Caco-2 (cell line): Measurements from ENCODE around the gene DNAJA1. TPM values are rescaled to one million over a fixed set of nuclear protein-coding genes. Genes with fewer than 3 reads are reported as not detected.
A peak's percentile ranks its signal among the peaks of the same experiment; 100 is the strongest.

ENCODE experiments used
- BruUV-seq: library from RNA; stranded (reverse); fragments of 400-500 nt; replicated peaks from 2 replicates; lab custom pipeline; 2021; lab: Mats Ljungman, UMichigan
- CTCF ChIA-PET: fragments of 300-600 bp; sonication (Branson Sonifier 250); formaldehyde crosslinking; loops from one replicate; lab custom pipeline; 2022; ENCODE audit warnings: antibody characterized with exemption; lab: Charles Lee
- POLR2A ChIA-PET: fragments of 300-600 bp; sonication (Branson Sonifier 250); formaldehyde crosslinking; loops from one replicate; lab custom pipeline; 2022; ENCODE audit warnings: antibody characterized with exemption; lab: Charles Lee
- DNase-seq, 2 experiments: peaks; one replicate each; pipeline versions ENCODE4 v3.0.0 to v3.0.0-alpha.2; 2020 to 2022
- H3K27me3 ChIP-seq: replicated peaks from 2 replicates; pipeline ENCODE4 v1.6.0; 2011; ENCODE audit warnings: low read length; ENCODE audit not compliant: control insufficient read depth, insufficient read depth
- H3K36me3 ChIP-seq: 2 replicates; pipeline ENCODE4 v1.5.1; 2011; ENCODE audit warnings: low read length; ENCODE audit not compliant: control insufficient read depth, insufficient read depth
- H3K4me1 ChIP-seq: fragments of 250-450 bp; sonication (Bioruptor Pico); 2 replicates; pipeline ENCODE4 v1.5.1; 2020; ENCODE audit warnings: mild to moderate bottlenecking
- H3K4me3 ChIP-seq: 2 replicates; pipeline ENCODE4 v1.5.1; 2011; ENCODE audit warnings: low read depth, mild to moderate bottlenecking, control low read depth, low read length
- H3K9me3 ChIP-seq: fragments of 250-450 bp; sonication (Bioruptor Pico); 2 replicates; pipeline ENCODE4 v1.5.1; 2020; ENCODE audit warnings: mild to moderate bottlenecking, moderate library complexity
- H3K27ac Mint-ChIP-seq: one replicate; pipeline ENCODE4 v1.8.0; 2022; ENCODE audit warnings: mixed read lengths; ENCODE audit not compliant: unreplicated experiment
- H3K27me3 Mint-ChIP-seq: one replicate; pipeline ENCODE4 v1.8.0; 2022; ENCODE audit warnings: mixed read lengths; ENCODE audit not compliant: insufficient read depth, unreplicated experiment
- H3K36me3 Mint-ChIP-seq: one replicate; pipeline ENCODE4 v1.8.0; 2022; ENCODE audit warnings: mild to moderate bottlenecking, mixed read lengths; ENCODE audit not compliant: insufficient read depth, unreplicated experiment
- H3K4me1 Mint-ChIP-seq: one replicate; pipeline ENCODE4 v1.8.0; 2022; ENCODE audit warnings: low read depth, mixed read lengths; ENCODE audit not compliant: unreplicated experiment
- H3K4me3 Mint-ChIP-seq: one replicate; pipeline ENCODE4 v1.8.0; 2022; ENCODE audit warnings: mild to moderate bottlenecking, moderate library complexity, mixed read lengths; ENCODE audit not compliant: unreplicated experiment
- H3K9me3 Mint-ChIP-seq: one replicate; pipeline ENCODE4 v1.8.0; 2022; ENCODE audit warnings: mixed read lengths; ENCODE audit not compliant: unreplicated experiment
- CTCF ChIP-seq, 2 experiments: fragments of 200-600 bp in 1 of 2; IDR thresholded peaks; 1 replicate in 1 of 2; 2 replicates in 1 of 2; pipeline versions ENCODE4 v1.5.1 to v1.8.0; 2011 to 2022; ENCODE audit warnings: antibody characterized with exemption in 1 of 2, control low read depth in 1 of 2, inconsistent platforms in 1 of 2, low read depth in 1 of 2, low read length in 1 of 2, mild to moderate bottlenecking in 1 of 2, moderate library complexity in 1 of 2; ENCODE audit not compliant: insufficient read depth in 1 of 2, severe bottlenecking in 1 of 2, unreplicated experiment in 1 of 2
- intact Hi-C: fragments of 100-400 bp; cut with micrococcal nuclease; formaldehyde crosslinking; loops from one replicate; pipeline ENCODE4 v1.10.0; 2022; ENCODE audit not compliant: unreplicated experiment
- total RNA-seq: library from RNA; stranded (reverse); gene quantifications from 2 replicates; pipeline ENCODE4 v1.2.3, GENCODE V29; 2022

DNAJA1 gene
- total RNA-seq, 1 experiment from 2014 or later: 187 TPM

DNA sequence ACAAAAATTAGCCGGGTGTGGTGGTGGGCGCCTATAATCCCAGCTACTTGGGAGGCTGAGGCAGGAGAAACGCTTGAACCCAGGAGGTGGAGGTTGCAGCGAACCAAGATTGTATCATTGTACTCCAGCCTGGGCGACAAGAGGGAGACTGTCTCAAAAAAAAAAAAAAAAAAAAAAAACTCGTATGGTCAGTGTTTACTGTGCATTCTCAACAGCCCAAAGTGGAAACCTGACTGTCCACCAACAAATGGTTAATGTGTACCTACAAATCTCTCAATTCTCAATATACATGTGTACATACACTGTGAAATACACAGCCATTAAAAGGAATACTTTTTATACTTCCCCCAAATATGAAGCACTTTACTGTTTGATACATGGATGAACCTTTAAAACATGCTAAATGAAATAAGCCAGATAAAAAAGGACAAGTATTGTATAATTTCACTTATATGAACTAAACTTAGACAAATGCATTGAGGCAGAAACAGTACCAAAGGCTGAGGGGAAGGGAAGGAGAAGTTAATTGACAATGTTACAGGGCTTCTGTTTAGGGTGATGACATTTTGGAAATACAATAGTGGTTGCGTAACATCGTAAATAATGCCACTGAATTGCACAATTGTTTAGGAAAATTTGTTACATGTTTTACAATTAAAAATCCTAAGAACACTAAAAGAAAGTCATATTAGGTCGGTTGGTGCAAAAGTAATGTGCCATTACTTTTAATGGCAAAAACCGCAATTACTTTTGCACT, 16.5 kb downstream of the DNAJA1 start:
- Histone ChIP-seq H3K4me1 (peaks cover 4% of the 10 kb centered on the region; the same call in 1 of the 2 replicates), H3K9me3 (no peaks in the 10 kb centered on the region), H3K4me3 (no peak overlapping the region), H3K27me3 (no peaks in the 10 kb centered on the region), H3K36me3 (no peaks in the 10 kb centered on the region)
- Mint-ChIP-seq H3K4me3 (no peak overlapping the region), H3K4me1 (peaks cover 6% of the 10 kb centered on the region), H3K9me3 (no peaks in the 10 kb centered on the region), H3K27ac (no peak overlapping the region), H3K27me3 (no peaks in the 10 kb centered on the region), H3K36me3 (peaks cover 92% of the 10 kb centered on the region)
- intact Hi-C loops: no loop called here
- no peak for DNase-seq
- POLR2A ChIA-PET: no interaction called here
- CTCF ChIA-PET: no interaction called here
- BruUV-seq: no TSS peak
- TF ChIP-seq CTCF (IDR thresholded peaks at IDR 0.05; ENCODE audit: insufficient read depth in 1 of 2, low read depth in 1 of 2, low read length in 1 of 2, severe bottlenecking in 1 of 2, unreplicated experiment in 1 of 2): no peak

GRCh38 chr9:33042473-33042872, 17.4 kb downstream of the DNAJA1 start:
- no TSS peak for BruUV-seq

DNA sequence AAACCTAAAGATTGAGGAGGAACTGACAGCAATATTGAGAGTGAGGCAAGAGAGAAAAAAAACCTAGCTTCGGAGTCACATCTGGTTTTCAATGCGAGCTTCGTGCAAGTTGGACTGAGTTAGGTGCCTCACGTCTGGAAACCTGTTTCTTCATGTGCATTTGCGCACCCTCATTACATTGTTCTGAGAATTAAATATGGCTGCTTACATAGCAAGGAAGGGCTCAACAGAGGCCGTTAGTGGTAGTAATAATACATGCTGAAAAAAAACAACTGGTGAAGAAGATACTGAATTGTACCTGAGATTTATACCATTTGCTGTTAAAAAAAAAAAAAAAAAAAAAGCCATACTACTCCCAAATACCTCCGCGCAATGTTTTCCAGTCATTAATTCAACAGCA, 18.6 kb downstream of the DNAJA1 start:
- peak overlapping the region; percentile 79 for H3K4me3 Mint-ChIP-seq
- H3K4me1 Mint-ChIP-seq: peaks cover 6% of the 10 kb centered on the region
- CTCF ChIA-PET: no interaction called here
- TF ChIP-seq CTCF (IDR thresholded peaks at IDR 0.05; ENCODE audit: insufficient read depth in 1 of 2, low read depth in 1 of 2, low read length in 1 of 2, severe bottlenecking in 1 of 2, unreplicated experiment in 1 of 2): no peak
- Histone ChIP-seq H3K27me3 (no peaks in the 10 kb centered on the region), H3K36me3 (no peaks in the 10 kb centered on the region), H3K9me3 (no peaks in the 10 kb centered on the region), H3K4me3 (peak overlapping the region; percentile 56), H3K4me1 (peaks cover 4% of the 10 kb centered on the region; the same call in 1 of the 2 replicates)
- intact Hi-C loops: loop anchor here (1.0 to 2.0 kb wide), 2 partner anchors 19 to 42 kb away; partner anchors contain the start of genes APTX and DNAJA1
- no peak for DNase-seq
- peaks cover 78% of the 10 kb centered on the region for H3K36me3 Mint-ChIP-seq
- peak overlapping the region; percentile 45 for H3K27ac Mint-ChIP-seq
- POLR2A ChIA-PET: interaction anchor here (1.8 kb wide), 1 partner anchor 19 kb away, joined by 11 read pairs; the partner anchor contains the start of gene DNAJA1
- no peaks in the 10 kb centered on the region for H3K9me3 Mint-ChIP-seq
- BruUV-seq: no TSS peak
- no peaks in the 10 kb centered on the region for H3K27me3 Mint-ChIP-seq

More at GRCh38 chr9:33042473-33042872, 17.4 kb downstream of the DNAJA1 start:
- intact Hi-C loops: no loop called here
- H3K4me3 Mint-ChIP-seq: no peak overlapping the region
- TF ChIP-seq CTCF (IDR thresholded peaks at IDR 0.05; ENCODE audit: insufficient read depth in 1 of 2, low read depth in 1 of 2, low read length in 1 of 2, severe bottlenecking in 1 of 2, unreplicated experiment in 1 of 2): no peak
- Histone ChIP-seq H3K27me3 (no peaks in the 10 kb centered on the region), H3K9me3 (no peaks in the 10 kb centered on the region), H3K36me3 (no peaks in the 10 kb centered on the region), H3K4me3 (no peak overlapping the region), H3K4me1 (peaks cover 4% of the 10 kb centered on the region; the same call in 1 of the 2 replicates)
- H3K9me3 Mint-ChIP-seq: no peaks in the 10 kb centered on the region
- POLR2A ChIA-PET: interaction anchor here (1.8 kb wide), 1 partner anchor 18 kb away, joined by 11 read pairs; the partner anchor contains the start of gene DNAJA1
- CTCF ChIA-PET: no interaction called here
- H3K27me3 Mint-ChIP-seq: no peaks in the 10 kb centered on the region
- H3K4me1 Mint-ChIP-seq: peaks cover 6% of the 10 kb centered on the region
- peaks cover 88% of the 10 kb centered on the region for H3K36me3 Mint-ChIP-seq
- no peak overlapping the region for H3K27ac Mint-ChIP-seq
- no peak for DNase-seq
